GDM1 (cell line): ENCODE results near the gene PYCARD.
A peak's percentile ranks its signal among the peaks of the same experiment; 100 is the strongest.
"Not testable (repeated sequence)": the region's sequence is repeated elsewhere in the genome, so short reads cannot be mapped to it uniquely, and the experiment has no call there.

Source experiments
- DNase-seq: peaks from one replicate; lab custom pipeline; 2025; lab: John Stamatoyannopoulos, UW

The PYCARD gene

DNA sequence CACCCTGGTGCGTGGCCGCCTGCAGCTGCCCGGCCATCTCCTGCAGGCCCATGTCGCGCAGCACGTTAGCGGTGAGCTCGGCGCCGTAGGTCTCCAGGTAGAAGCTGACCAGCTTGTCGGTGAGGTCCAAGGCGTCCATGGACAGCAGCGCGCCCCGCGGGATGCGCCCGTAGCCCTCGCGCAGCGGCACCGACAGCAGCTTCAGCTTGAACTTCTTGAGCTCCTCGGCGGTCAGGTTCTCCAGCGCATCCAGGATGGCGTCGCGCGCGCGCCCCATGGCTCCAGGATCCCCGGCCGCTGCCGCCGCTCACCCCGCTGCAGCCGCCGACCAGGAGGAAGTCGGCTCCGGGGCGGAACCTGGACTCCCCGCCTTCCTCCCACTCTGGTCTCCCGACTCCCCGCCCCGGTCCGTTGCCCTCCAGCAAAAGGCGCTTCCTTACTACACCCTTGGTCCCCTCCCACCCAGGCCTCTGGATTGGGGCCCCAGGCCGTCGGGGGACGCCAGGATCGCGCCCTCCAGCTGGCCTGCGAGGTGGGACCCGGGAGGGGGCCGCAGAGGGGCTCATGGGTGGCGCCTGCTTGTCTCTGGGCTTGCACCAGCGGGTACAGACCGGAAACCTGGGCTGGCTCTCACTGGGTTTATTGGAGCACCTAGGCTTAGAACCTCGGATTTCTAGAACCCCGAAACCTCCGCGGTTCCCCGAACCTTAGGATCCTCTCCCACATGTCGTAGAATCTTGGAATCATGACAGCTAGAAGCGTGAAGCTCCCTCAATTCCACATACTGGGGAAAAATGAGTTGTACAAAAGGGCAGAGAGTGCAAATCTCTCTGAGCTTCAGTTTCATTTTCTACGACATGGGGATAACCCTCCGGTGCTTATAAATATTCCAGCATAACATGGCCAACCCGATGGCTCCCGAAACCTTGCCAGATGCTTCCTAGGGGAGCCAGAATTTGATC lies at the start of gene PYCARD:
Gene PYCARD (minus strand): TSS at position 347 of the 962 bp plus-strand sequence. CDS start 70 bp downstream, at position 277.
- DNase-seq: peak; percentile 68

DNA sequence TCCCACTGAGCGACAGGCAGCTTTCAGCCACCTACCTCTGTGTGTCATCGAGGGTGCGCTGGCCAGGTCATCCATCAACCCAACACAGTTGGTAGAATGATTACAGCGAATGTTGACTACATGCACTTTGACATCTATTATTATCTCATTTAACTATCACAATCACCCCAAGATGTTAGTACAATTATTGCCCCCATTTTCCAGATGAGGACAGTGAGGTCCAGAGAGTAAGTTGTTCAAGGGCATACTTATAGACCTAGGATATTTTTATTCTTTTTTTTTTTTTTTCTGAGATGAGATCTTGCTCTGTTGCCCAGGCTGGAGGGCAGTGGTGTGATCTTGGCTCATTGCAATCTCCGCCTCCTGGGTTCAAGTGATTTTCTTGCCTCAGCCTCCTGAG lies 48.9 kb upstream of the PYCARD start:
- DNase-seq: no peak

- DNase-seq: no peak
Observed at GRCh38 chr16:31250782-31251384, 48.3 kb upstream of the PYCARD start.

- DNase-seq: no peak
Observed at GRCh38 chr16:31248344-31248743, 45.8 kb upstream of the PYCARD start.

- no peak for DNase-seq
Observed at GRCh38 chr16:31246296-31246695, 43.7 kb upstream of the PYCARD start.

DNA sequence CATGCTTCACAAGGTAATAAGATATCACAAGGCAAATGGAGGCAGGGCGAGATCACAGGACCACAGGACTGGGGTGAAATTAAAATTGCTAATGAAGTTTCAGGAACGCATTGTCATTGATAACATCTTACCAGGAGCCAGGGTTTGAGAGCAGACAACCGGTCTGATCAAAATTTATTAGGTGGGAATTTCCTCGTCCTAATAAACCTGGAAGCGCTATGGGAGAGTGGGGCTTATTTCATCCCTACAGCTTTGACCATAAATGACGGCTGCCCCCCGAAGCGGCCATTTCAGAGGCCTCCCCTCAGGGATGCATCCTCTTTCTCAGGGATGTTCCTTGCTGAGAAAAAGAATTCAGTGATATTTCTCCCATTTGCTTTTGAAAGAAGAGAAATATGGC lies 43.0 kb upstream of the PYCARD start:
- DNase-seq: not testable (repeated sequence)

DNA sequence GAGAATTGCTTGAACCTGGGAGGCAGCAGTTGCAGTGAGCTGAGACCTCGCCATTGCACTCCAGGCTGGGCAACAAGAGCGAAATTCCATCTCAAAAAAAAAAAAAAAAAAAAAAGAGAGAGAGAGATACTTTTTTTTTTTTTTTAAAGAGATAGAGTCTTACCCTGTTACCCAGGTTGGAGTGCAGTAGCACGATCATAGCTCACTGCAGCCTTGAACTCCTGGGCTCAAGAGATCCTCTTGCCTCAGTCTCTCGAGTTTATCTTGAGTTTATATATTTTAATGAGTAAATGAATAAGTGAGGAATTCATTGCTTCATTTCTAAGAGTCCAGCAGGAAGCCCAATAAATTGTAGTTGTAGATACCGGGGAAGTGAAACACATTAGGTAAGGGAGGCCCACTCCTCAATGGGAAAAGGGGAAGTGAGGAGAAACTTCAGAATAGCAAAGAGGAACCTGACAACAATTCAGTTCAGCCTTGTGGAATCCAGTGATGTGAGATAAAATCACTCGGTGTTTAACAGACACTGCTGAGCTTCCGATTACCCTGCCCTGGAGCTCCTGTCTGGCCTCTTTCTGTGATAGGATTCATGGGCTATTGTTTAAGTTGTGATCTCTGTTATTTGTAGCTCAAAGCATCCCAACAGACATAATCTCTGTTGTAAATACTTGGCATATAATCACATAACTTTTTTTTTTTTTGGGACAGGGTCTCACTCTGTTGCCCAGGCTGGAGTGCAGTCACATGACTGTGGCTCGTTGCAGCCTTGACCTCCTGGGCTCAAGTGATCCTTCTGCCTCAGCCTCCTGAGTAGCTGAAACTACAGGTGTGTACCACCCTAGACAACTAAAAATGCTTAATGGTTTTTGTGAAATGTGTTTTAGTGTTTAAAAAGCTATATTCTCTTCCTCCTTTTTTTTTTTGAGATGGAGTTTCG lies 41.4 kb upstream of the PYCARD start:
- DNase-seq: peak; percentile 83

- no peak for DNase-seq
Observed at GRCh38 chr16:31242206-31242605, 39.6 kb upstream of the PYCARD start.

DNA sequence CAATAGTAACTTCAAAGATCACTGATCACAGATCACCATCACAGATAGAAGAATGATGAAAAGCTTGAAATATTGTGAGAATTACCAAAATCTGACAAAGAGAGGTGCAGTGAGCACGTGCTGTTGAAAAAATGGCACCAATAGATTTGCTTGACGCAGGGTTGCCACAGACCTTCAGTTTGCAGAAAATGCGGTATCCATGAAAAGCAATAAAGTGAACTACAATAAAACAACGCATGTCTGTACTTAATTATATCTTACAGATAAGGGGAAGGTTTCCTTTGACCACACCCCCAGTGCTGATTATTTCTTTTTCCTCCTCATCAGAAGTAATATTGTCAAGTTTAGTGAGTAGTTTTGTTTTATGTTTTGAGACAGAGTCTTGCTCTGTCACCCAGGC lies 35.5 kb upstream of the PYCARD start:
- no peak for DNase-seq

- DNase-seq: no peak
Observed at GRCh38 chr16:31229501-31229900, 26.9 kb upstream of the PYCARD start.

DNA sequence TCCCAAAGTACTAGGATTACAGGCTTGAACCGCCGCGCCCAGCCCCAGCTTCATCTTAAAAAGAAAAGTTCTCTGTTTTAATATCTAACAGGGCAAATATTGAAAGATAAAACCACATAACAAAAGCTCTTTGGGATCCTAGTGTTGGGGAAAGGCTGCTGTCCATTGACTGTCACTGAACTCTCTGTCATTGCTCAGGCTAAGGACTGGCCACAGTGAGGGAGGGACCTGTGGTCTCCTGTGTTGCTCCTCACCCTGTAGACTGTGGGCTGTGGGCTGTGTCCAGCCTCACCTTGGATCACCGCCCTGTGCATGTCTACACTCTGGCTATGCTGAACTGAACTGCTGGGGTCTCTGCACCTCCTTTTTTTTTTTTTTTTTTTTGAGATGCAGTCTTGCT lies 25.6 kb upstream of the PYCARD start:
- DNase-seq: no peak

GRCh38 chr16:31225193-31225592 lies 22.6 kb upstream of the PYCARD start:
- DNase-seq: no peak

GRCh38 chr16:31224092-31224955 lies 21.8 kb upstream of the PYCARD start:
- DNase-seq: no peak

DNA sequence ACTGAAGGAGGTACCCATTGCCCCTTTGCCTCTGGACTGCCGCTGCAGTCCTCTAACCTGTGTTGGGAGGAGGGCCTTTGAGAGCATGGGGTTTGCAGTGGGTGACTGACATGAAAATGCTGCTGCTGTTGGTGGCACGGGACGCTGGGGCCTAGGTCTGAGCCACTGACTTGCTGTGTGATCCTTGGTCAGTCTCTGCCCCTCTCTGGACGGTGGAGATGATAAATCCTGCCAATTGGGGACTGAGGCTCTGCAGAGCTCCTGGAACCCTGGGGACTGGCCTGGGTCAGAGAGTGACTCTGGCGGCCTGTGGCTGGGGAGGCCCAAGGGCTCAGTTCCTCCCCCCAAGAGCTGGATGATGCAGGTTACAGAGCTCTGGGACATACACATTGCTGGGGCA lies 20.5 kb upstream of the PYCARD start:
- DNase-seq: no peak

GRCh38 chr16:31221357-31222160 lies 19.0 kb upstream of the PYCARD start:
- DNase-seq: no peak

GRCh38 chr16:31219154-31219741 lies 16.7 kb upstream of the PYCARD start:
- DNase-seq: no peak

DNA sequence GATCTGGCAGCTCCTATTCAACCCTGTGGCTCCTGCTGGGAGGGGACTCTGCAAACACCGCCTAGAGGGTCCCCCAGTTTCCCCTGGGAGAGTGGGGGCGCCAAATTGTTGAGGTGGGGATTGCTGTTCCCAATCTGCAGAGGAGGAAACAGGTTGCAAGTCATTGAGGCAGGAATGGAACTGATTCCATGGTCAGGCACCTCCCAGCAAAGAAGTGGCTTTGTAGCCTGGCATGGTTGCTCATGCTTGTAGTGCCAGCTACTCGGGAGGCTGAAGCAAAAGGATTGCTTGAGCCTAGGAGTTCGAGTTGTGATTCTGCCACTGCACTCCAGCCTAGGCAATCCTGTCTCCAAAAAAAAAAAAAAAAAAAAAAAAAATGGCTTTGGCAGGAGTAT lies 14.6 kb upstream of the PYCARD start:
- no peak for DNase-seq

- no peak for DNase-seq
Observed at GRCh38 chr16:31216422-31217135, 14.0 kb upstream of the PYCARD start, which contains the start of gene PYDC1. PYDC1 (minus strand) TSS chr16:31217135; CDS start chr16:31217028, 107 bp downstream.
